Measurements from ENCODE around the gene SPAG5.

SPAG5 gene

GRCh38 chr17:28571361-28572122, 27.3 kb downstream of the SPAG5 start, which contains the start of gene PIGS:
Gene PIGS, minus strand, starts transcription at chr17:28571524. Its CDS starts 28 bp downstream, at chr17:28571496.
- peak; percentile 83 for DNase-seq

GRCh38 chr17:28570716-28571360, 28.0 kb downstream of the SPAG5 start:
- DNase-seq = peak; percentile 37

GRCh38 chr17:28569446-28569845, 29.4 kb downstream of the SPAG5 start:
- no peak for DNase-seq

- DNase-seq = no peak
Observed at GRCh38 chr17:28567604-28568003, 31.2 kb downstream of the SPAG5 start.

- DNase-seq = no peak
Observed at GRCh38 chr17:28563475-28563874, 35.4 kb downstream of the SPAG5 start.

GRCh38 chr17:28555022-28555421, 43.8 kb downstream of the SPAG5 start:
- no peak for DNase-seq

- DNase-seq = no peak
Observed at GRCh38 chr17:28554565-28554964, 44.3 kb downstream of the SPAG5 start.

- DNase-seq = no peak
Observed at GRCh38 chr17:28553000-28553505, 45.8 kb downstream of the SPAG5 start.

- peak; percentile 63 for DNase-seq
Observed at GRCh38 chr17:28552176-28552999, 46.4 kb downstream of the SPAG5 start, which contains the start of gene UNC119. Gene UNC119, minus strand, starts transcription at chr17:28552624. Its CDS starts 67 bp downstream, at chr17:28552557.

- DNase-seq = no peak
Observed at GRCh38 chr17:28551421-28552175, 47.2 kb downstream of the SPAG5 start.

- DNase-seq = no peak
Observed at GRCh38 chr17:28550858-28551257, 48.0 kb downstream of the SPAG5 start.

- peak; percentile 33 for DNase-seq
Observed at GRCh38 chr17:28549236-28550132, 49.3 kb downstream of the SPAG5 start.

- DNase-seq = no peak
Observed at GRCh38 chr17:28548417-28549130, 50.3 kb downstream of the SPAG5 start.

- peak; percentile 18 for DNase-seq
Observed at GRCh38 chr17:28547623-28548416, 51.0 kb downstream of the SPAG5 start.

GRCh38 chr17:28547096-28547622, 51.7 kb downstream of the SPAG5 start:
- DNase-seq = no peak

GRCh38 chr17:28545787-28546415, 52.9 kb downstream of the SPAG5 start:
- no peak for DNase-seq

- DNase-seq = no peak
Observed at GRCh38 chr17:28545141-28545503, 53.7 kb downstream of the SPAG5 start.

- DNase-seq = no peak
Observed at GRCh38 chr17:28544402-28545140, 54.3 kb downstream of the SPAG5 start.
